GM12878 (cell line): Measurements from ENCODE around the gene YAF2.

Source experiments
- POLR2A ChIP-seq: IDR thresholded peaks from 2 replicates; pipeline ENCODE4 v1.6.1; 2011; ENCODE audit warnings: low read depth, mild to moderate bottlenecking, low read length
- RAD21 ChIP-seq: IDR thresholded peaks from 2 replicates; pipeline ENCODE4 v1.6.1; 2011; ENCODE audit warnings: mild to moderate bottlenecking, low read depth, low read length, moderate library complexity; ENCODE audit not compliant: insufficient read depth
- SP1 ChIP-seq: IDR thresholded peaks from one replicate; pipeline ENCODE4 v1.6.1; 2011; ENCODE audit warnings: low read depth, low read length
- USF1 ChIP-seq: IDR thresholded peaks from 2 replicates; pipeline ENCODE4 v1.6.1; 2011; ENCODE audit warnings: borderline replicate concordance, low read depth, mild to moderate bottlenecking, moderate library complexity, mixed read lengths, low read length; ENCODE audit not compliant: insufficient read depth; ENCODE audit errors: extremely low read length

- TF ChIP-seq RAD21 (no peak), SP1 (no peak), USF1 (no peak), POLR2A (no peak)
Observed at GRCh38 chr12:42270596-42270995, 32.5 kb upstream of the YAF2 start.
